AML-193 (cell line): Measurements from ENCODE around the gene MEG3.

Experiments used
- DNase-seq, 2 experiments: peaks; one replicate each; lab custom pipeline; 2025; lab: John Stamatoyannopoulos, UW

Gene MEG3

DNA sequence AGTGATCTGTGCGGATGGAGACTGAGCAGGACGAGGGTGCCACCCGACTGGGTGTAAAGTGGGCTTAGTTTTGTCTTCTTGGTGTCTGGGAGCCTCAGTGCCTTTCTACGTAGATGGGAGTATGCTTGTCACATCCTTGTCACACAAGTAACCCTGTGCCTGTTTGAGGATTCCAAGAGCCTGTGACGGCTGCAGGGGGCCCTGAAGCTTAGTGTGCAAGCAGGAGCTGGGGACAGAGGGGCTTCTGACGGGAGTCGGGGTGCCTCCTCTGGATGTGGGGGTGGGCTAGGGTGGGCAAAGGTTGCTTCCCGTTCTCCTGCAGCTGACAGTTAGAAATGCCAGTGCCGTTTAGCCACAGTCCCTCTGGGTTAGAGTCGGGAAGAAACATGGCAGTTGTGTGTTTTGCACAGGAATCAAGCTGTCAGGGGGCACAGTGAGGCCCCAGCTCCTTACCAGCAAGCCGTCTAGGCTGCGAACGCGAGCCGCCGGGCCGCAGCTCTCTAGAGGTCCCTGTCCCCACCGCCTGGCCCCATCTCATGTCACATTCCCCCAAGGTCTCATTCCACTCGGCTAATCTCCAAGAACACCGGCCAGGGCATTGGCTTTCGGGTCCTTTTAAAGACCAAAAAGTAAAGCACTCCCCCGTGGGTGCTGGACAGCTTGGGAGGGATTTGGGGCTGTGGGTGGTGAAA lies 70.6 kb downstream of the MEG3 start:
- no peak for DNase-seq

GRCh38 chr14:100898465-100898864 lies 72.5 kb downstream of the MEG3 start:
- no peak for DNase-seq

DNA sequence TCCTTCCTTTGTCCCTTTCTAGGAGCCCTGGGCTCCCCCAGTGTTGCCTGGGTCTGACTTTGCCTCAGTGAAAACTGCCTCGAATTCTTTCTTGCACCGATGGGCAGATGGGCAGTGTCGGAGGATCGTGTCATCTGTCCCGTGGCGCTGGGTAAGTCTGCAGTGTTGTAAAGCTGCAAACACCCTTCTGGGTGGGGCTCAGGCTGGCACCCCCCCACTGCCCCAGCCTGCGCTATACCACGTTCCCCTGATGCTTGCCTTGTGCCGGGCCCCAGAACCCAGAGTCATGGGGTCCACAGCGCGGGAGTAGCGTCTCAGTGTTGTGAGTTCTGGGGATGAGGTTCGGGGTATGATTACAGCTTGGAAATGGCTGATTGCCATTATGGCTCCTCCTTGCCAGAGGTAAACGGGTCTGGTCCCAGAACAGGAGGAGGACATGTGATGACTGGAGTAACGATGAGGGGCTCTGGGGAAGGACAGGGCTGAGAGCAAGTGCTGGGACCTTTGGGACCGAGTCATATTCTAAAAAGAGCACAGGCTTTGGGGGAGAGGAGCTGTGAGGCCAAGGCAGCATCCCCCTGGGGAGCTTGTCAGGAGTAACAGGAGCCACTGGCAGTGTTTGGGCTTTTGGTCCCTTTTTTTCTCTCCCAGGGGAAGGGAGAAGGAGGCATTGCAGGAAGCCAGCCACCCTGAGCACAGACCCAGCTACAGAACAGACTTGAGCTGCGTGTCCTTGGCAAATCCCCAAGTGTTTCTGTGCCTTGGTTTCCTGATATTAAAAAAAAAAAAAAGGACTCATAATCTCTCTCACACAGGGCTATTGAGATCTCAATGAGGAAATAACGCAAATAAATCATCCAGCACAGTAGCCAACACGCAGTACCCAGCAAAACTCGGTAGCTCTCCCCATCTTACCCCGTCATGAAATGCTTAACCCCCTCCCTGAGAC lies 73.3 kb downstream of the MEG3 start:
- DNase-seq = no peak

DNA sequence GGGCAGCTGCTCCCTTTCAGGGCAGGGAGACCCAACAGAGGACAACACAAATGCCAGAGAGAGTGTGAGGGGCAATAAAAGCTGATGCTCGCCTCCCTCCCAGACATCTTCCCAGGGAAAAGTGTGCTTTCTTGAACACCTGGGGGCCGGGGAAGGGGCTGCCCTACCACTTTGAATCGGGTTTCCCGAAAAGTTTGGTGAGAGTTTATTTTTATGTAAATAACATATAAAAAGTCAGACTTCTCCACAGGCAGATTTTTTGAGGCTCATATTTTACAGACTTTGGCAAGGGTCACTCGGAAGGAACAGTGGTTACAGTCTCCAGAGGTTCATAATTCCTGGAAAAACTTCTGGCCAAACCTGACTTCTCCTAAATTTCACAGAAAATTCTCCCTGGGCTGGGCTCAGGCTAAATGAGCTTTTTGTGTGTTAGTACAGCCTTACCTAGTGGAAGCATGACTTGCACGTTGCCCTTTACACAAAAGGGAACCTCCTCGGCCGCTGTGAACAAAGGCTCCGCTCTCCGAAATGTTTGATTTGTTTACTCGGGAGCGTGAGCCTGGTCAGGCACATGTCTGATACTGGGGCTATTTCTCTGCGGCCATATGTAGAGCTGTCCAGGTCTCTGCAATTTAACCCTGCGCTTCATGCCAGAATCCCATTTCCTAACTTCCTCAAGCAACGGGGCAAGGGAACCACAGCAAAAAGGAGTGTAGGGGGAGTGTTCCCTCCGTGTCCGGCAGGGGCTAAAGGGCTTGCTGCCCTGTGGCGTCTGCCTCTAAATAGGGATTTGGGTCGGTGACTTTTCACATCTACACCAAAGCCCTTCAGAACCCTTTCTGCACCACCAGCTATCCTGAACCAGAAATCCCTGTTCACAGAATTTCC lies 74.2 kb downstream of the MEG3 start:
- no peak for DNase-seq

- no peak for DNase-seq
These were observed 75.0 kb downstream of the MEG3 start for GRCh38 chr14:100900837-100901390.

GRCh38 chr14:100901391-100902183 lies 75.7 kb downstream of the MEG3 start:
- no peak for DNase-seq

GRCh38 chr14:100902295-100903133 lies 76.6 kb downstream of the MEG3 start:
- DNase-seq = no peak

DNA sequence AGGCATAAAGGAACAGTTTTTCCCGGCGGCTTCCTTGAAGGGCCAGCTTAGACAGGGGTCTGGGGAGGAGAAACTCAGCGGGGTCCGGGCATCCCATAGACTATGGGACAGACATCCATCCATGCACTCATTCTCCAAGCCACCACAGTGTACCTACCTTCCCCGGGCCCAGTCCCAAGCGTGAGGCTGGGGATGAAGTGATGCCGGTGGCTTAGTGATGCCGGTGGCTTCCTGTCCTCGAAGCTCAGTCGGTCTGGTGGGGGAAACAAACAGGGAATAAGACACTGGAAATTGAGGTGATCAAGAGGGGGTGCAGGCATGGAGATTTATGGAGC lies 77.2 kb downstream of the MEG3 start:
- no peak for DNase-seq

DNA sequence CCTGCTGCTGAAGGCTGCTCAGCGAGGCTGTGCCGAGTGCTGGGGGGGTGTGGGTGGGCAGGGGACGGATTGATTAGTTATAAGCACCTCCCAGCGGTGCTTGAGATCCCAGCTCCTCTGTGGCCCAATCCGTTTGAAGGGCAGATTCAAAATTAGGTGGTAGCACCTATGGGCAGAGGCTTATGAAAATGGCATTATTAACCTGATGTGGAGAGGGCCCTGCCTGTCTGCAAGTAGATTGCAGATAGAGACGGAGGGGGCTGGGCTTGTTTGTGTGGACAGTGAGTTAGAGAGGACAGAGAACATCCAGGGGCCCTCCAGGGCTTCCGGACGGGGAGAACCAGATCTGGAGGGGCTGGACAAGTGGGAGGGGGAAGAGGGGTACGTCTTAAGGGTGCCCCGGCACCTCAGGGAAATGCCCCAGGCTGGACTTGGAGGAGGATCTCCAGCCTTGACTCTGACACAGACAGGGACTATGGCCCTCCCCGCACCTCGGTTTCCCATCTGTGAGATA lies 77.8 kb downstream of the MEG3 start, which contains the start of gene RTL1:
RTL1 (minus strand) TSS at position 51 of the 514 bp plus-strand sequence. CDS start 18,934 bp downstream, outside the sequence.
- DNase-seq = no peak

DNA sequence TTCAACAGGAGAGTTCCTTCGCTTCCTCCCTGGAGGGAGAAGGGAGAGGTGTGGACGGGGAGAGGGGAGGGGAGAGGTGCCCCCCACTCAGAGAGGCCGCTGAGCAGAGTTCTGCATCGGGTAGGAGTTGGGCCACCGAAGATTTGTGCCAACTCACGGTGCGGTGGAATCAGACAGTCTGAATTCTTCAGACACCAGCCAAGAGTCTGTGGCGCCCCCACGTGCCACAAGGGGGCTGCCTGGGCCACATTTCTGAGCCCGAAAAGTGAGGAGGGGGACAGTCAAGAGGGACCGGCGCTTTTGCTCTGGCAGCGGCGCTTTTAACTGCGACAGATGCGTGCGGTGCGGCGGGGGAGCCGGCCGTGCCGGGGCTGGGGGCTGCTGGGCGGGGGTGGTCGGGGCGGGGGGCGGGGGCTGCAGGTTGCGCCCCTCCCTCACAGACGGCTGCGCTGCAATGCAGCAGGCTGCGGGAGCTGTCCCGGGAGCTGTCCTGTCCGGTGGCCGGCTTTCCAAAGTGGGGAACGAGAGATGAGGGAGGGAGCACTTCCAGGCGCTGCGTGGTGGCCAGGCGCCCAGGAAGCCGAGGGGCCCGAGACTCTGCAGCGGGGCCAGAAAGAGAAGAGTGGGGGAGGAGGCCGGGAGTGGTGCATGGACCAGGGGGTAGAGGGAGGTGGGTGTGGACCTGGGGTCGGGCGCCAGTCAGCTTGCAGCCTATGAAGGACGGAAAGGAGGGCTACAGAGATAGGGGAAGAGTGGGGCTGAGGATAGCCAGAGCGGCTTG lies 78.6 kb downstream of the MEG3 start:
- DNase-seq = no peak

DNA sequence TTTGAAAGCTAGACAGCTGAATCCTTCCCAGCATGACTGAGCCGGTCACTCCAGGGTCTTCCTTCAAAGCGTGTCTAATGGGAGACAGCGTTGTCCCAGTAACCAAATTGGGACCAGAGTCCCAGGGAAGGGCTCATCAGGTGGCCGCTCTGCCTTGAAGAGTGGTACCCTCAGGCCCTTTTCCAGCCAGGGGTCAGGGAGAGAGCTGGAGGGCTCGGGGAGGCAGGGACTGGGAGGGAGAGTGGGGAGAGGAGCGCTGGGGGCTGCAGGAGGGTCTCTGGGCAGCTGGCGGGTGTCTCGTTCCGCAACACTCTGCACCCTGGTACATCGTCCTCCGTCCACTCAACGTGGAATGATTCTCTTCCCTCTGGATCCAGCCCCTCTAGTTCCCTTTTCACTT lies 79.2 kb downstream of the MEG3 start:
- DNase-seq = no peak

GRCh38 chr14:100906420-100906819 lies 80.5 kb downstream of the MEG3 start:
- no peak for DNase-seq

DNA sequence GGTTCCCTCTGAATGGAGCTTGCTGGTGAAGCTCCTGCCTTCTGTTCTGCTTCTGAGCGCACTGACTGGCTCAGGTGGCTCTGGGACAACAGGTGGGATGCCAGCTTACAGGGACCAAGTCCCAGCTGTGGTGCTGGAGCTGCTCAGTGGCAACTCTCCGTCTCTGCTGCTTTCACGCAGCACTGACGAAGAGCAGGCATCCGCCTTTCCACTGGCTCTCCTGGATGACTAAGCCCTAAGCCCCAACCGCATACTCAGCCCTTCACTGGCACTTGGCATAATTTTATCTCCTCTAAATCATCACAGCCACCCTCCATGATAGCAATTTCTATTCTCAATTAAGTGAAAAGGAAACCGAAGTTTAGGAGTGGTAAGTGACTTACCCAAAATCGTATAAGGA lies 81.3 kb downstream of the MEG3 start:
- DNase-seq = no peak

DNA sequence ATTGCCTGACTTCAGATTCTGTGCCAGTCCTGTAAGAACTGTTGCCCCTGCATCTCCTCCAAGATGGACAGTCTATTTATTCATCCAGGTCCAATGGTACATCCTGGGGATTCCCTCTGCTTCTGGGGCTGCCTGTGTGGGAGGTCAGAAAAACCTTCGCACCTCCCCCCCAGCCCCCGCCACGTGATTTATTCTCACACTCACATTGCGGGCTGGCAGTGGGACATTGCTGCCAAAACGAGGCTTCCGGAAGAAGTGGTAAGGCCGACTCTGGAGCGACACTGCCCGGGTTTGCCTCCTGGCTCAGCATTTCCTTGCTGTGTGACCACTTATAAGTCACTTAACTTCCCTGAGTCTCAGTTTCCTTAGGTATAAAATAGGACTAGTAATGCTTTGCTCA lies 83.5 kb downstream of the MEG3 start:
- DNase-seq = no peak
